ENCODE measurements around the gene SPR.

SPR gene

DNA sequence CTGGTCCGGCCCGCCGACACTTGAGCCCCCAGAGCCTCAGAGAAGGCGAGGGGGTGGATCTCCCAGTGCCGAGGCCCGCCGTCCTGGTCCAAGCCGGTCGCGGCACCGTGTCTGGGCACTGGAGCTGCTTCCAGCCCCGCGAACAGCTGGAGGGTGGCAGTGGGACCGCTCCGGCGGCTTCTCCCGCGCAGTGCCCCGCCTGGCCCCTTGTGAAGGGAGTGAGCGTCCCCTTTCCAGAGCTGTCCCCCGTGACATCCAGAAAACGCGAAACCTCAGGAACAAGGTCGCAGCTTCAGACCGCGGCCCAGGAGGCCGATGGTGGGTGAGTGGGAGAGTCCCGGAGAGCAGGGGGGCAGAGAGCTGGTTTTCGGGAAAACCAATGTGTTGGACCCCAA is 29.5 kb downstream of the SPR start:
- no peak for DNase-seq

DNA sequence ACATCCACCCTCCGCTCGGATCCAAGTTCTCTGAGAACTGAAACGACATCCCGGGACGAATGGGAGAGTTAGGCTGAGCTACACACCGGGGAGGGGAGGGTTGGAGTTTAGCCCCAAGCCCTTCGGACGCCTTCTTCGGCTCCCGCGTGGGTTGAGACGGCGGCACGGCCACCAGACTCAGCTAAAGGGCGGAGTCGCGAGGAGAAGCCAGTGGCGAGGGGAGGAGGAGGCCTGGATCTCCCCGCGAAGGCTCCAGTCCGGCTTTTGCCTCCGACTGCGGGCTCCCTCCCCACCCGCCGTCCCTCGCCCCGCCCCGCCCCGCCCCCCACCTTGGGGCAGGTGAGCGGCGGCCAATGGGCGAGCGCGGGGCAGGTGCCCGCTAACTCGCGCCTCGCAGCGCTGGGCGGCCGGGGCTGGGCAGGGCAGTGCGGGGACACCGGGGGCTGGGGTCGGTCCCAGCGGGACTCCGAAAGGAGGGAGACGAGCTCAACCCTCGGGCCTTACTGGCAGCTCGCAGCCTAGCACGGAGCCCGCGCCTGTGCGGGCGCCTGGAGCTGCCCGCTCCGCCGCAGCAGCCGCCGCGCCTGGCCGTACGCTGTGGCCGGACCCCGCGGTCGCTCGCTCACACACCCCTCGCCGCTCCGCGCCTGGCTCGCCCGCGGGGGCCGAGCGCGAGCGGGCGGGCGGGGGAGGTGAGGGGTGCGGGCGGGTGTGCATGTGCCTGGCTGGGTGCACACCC is 30.1 kb downstream of the SPR start, which contains the start of gene EMX1:
TSS of gene EMX1 (plus strand) at position 382 of the 739 bp plus-strand sequence. CDS start at position 716, 334 bp downstream.
- no peak for DNase-seq

DNA sequence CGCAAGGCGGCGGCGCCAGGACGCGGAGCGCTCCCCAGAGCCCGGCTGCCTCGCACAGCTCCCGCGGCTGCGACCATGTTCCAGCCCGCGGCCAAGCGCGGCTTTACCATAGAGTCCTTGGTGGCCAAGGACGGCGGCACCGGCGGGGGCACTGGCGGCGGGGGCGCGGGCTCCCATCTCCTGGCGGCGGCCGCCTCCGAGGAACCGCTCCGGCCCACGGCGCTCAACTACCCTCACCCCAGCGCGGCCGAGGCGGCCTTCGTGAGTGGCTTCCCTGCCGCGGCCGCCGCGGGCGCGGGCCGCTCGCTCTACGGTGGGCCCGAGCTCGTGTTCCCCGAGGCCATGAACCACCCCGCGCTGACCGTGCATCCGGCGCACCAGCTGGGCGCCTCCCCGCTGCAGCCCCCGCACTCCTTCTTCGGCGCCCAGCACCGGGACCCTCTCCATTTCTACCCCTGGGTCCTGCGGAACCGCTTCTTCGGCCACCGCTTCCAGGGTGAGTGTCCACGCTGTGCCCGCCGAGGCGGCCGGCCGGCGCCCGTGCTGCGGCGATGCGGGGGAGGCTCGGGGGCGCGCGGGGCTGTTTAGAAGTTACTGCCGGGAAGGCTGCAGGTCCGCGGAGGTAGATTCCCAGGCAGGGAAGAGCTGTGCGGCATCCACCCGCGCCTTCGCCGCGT is 30.8 kb downstream of the SPR start:
- DNase-seq, result no peak

DNA sequence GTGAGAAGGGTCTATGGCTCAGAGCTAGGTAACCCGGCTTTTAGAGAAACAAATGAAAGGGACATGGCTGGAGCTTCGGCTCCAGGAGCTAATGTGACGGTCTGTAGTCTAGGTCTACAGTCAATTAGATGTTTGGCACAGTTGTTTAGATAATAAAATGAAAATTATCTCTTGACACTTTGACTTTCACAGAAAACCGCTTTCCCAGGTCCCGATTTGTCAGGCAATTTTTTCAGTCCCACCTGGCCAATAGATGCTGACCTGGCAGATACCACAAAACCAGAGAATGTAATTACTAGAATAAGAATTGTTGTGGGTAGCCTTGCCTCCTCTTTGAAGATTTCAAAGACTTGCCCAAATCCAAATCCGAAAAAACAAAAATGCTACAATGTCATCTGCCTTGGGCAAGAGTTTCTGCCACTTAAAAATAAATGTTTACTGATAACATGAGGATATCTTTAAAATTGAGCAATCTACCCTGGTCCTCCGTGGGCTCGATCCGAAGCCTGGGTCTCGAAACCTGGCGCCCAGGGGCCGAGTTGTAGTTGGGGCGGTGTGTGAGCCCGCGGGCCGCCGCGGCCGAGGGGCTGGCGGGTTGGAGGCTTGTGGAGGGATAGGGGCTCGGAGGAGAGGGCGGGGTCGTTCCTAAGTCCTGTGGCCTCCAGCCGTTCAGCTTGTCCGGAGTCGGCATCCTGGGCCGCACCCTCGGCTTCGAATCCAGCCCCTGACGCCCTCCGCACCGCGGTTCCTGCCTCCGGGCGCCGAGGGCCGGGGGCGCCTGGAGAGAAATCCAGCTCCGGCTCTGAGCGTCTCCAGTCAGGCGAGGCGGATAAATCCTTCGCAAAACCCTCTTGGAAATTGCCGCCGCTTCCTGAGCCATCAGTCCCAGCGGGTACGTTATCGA is 32.5 kb downstream of the SPR start:
- DNase-seq, result no peak

DNA sequence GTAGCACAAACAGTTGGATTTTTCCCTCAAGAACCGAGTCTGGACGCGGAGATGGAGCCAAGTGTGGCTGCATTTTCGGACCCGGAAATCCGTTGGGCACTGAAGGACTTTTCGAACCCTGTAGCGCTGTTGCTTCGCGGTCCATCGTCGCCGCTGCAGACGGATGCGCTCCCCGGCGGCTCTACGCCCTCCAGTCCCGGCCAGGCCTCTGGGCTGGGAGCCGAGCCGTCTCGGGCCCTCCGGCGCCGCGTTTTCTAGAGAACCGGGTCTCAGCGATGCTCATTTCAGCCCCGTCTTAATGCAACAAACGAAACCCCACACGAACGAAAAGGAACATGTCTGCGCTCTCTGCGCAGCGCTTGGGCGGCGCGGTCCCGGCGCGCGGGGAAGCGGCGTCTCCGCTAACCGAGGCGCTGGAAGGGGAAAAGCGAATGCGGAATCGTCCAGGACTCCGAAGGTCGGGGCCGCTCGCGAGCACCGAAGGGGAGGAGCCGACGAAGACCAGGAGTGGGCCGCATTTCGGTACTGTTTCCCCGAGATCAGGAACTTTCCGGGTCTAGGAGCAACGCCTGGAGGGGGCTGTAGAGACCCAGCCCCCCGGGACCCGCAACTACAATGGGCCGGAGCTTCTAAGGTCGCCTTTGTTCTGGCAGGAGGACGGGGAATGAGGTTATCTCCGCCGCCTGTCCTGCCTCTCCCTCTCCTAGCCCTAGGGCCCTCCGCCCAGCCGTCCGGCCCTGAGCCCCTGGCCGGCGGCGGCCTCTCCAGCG is 33.3 kb downstream of the SPR start:
- no peak for DNase-seq

DNA sequence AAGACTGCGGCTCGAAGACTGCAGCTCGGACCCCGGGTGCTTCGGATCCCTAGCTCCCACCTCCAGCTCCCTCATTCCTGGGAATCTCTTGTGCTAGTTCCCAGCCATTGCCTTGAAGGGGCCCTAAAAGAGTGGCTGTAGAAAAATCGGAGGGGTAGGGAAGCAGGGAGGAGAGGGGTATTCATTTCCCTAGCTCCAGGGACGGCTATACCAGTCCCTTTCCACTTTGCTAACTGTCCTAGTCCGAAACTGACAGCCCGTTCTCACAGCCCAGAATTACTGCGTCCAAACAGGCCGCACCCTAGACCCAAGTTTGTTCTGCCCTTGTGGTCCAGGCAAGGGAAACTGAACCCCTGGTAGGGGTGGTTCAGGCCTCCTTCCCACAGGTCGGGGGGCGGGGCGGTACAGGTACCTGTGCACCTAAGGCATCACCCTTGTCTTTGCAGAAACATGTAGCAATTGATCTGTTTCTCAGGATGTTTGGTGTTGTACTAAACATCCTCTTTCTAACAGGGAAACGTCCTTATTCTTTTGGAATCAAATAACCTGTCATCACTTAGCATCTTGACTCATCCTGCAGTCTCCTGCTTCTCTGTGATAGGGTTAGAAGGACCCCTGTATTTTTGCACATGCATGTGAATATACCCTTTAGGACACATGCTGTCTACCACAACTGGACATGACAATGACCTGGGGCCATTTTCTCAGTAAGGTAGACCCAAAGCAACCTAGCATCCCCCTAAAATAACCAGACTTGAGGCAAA is 34.1 kb downstream of the SPR start:
- DNase-seq, result no peak

DNA sequence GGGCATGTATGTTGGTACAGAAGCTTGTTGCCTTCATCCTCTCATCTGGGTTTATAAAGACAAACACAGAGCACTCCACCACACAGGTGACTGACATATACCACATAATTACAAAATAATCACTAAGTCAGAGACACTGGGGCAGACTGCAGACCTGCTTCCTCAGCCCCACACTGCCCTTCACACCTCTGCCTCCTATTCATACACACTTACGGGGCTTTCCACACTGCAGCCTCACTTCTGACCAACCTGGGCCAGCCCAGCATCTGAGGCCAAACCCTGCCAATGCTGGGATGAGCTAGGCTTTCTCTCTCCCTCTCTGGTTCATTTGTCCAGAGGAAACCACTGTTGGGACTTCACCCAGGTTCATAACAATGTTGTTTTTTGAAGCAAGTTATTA is 34.6 kb downstream of the SPR start:
- DNase-seq, result no peak

DNA sequence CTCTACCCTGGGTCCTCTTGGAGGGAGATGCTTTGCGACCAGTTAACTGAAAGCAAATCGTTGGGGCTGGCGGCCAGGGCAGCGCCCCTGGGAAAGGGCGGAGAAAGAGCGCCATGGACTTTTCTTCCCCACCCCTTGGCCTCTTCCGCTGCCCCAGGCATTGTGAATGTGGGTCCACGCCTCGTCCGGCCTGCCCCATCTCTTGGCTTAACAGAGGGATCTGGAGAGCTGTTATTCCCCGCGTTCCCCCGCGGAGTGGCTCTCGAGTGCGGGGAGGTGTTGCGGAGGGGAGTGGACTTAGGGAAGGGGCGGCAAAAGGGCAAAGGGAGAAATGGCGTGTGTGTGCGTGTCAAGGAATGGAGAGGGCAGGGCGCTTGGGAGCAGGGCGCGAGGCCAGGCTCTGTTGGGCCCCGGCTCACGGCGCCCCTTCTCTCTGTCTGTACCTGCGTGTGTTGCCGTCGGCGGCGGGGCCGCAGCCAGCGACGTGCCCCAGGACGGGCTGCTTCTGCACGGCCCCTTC is 36.7 kb downstream of the SPR start:
- no peak for DNase-seq

DNA sequence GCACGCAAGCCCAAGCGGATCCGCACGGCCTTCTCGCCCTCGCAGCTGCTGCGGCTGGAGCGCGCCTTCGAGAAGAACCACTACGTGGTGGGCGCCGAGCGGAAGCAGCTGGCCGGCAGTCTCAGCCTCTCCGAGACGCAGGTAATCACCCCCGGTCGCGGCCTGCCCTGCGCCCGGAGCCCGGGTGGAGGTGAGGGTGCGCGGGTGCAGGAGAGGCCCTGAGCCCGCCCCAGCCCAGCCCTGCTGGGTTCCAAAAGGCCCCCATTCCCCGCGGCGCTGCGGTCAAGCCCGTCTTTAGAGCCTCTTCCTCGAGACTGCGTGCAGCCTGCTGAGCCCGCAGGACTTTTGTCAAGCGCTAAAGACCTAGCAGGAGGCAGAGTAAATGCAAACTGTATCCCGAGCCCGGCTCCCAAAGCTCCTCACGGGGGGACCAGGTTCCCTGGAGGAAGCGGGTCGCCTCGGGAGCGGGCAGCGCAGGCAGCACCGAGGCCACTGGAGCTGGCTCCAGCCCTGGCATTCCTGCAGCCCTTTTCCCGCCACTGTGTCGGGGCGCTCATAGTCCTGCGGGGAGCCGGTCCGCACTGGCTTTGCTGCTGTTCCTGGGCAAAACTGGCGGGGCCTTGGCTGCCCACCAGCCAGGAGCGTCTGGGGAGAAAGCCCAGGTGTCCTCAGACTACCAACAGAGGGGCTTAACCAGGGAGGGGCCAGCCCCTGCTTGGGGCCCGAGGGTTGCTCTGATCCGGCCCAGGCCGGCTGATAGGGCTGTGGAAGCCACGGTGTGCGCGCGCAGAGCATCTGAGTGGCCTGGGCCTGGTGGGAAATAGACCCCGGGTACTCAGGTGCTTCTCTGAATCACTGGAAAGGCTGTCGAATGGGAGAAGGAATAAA is 37.4 kb downstream of the SPR start:
- no peak for DNase-seq

DNA sequence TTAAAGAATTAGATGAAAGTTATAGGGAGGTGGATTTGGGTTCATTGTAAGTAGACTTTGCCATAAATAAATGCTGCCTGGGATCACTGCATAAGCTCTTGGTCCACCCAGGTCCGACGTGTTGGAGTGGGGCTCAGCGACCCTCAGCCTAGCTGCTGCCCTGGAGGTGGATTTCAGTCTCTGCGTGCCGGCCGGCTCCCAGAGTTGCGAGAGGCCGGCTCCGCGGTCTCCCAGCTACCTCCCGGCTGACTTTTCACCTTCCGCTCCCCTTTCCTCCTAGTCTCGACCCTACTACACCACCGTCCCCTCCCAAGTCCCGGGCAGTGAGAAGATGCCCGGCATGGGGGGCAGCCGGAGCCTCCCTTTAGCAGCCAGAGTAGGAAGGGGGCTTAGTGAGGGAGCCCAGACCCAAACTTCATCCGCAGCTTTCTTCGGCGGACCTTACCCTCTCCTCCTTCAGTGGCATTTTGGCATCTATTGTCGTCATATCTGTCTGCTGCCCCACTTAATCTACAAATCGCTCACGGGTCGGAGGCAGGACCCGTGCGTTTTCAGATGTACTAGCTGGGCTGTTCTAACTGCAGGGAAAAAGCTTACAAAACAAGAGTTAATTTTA is 38.2 kb downstream of the SPR start:
- no peak for DNase-seq

DNA sequence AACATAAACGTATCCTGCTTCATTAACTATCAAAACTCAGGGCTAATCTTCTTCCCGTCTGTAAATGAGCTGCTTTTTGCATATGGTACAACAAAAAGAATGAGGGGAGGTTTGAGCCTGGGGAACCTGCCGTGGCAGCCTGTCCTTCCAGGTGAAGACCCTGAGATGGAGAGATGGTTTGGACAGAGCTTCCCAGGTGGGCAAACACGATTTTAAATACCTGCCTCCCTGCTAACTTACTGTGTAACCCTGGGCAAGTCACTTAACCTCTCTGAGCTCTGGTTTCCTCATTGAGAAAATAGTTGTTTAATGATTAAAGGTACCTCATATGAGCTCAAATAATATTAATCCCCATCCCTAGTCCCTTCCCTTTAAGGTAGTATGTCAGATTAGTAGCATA is 39.2 kb downstream of the SPR start:
- no peak for DNase-seq

DNA sequence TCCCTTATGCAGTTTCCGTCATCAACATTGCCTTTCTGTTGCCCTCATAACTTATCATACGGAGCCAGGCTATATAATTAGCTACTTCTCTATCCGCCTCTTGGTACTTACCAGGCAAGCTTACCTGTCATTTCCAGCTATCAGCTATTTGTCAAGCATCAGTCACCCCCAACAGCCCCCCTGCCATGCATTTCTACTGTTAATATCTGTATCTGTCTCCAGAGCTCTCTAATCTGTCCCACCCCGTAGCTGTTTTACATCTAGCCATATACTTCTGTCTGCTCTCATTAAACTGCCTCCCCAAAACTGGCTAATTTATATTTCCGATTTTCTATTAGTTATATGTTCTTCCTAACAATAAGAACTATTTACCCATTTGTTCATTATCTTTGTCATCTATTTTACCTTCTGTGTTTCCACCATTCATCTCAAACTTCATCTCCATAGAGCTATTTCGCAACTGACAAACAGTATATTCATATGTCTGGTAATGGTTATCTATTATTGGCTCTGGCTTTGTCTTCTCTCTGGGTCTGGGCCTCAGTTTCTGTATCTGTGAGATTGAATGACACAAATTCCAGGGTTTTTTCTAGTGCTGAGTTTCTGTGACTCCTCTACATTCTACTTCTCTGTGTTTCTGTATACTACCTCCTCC is 39.7 kb downstream of the SPR start:
- DNase-seq, result no peak

DNA sequence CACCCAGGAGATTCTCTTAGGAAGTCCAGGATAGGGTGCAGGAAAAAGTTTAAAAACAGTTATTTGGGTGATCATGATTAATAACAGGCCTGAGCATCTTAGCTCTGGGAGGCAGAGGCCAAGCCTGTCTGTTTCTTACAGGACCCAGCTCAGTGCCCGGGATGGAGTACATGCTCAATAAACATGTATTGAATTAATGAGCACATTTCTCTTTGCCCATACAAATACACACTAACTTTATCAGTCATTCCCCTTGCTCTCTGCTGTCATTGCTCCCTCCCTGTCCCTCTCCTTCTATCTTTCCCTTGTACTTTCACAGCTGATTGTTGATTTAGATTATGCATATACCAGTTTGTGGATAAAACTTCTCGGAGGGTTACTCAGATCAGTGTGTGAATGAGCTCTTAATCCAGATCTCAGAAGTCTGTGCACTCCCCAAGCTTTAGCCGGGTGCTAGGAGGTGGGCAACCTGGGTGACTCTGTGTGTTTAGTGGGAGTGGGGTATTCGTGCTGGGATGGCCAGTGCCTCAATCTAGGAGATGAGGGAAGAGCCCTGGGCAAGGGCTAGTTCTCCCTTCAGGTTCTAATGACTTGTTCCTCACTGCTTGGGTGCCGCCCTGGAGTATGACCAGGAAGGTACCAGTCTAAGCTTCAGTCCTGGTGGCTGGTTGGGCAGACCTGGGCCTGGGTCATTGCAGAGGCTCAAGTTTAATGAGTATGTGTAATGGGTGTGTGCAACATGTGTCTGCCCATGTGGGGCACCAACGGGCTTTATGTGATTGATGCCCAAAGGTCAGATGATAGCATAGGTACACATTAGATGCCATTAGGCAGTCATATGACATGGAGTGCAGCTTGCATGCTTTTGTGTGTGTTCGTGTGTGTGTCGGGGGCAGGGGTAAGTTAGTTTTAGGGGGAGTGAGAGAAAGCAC is 40.7 kb downstream of the SPR start:
- DNase-seq, result no peak

DNA sequence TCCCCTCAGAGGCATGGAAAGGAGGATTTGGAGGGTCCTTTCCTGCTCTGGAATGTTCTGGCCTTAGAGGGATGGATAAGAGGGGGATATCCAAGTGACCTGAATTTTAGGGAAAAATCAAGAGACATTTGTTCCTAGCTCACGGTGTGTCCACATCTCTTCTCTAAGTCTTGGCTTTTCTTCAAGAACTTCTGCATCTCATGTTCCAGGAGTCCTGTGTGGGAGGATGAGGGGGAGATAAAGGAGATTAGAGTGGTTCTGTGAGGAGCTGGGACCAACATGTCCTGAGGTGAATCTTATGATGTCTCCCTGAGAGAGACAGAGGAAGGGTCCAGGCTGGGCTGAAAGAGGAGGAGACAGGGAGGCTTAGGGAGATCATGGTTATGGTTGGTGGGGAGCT is 41.8 kb downstream of the SPR start:
- no peak for DNase-seq

DNA sequence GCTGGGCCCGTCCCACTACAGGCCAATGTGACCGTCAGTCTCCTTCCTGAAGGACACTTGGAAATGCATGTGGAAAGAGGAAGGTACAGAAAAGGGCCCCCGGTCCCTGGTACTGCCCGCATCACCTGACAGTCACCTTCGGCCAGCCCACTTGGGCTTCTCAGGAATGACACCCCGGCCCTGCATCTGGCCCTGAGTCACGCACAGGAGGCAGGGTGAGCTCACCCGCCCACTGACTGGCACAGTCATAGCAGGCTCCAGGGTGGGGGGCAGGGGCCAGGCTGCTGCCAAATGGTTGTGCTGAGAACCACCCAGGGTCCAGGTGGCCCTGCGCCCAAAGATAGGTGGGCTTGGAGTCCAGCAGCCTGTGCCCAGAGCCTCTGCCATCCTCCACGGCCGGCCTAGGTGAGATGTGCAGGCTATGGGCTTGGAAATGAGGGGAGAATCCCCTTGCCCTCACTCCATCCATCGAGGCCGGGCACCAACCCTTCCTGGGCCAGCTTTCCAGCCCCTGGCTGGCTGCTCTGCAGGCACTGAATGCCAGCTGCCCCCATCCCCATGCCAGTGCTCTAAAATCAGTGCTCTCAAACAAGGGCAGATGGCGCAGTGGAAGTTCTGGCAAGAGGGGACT is 44.2 kb downstream of the SPR start:
- no peak for DNase-seq

DNA sequence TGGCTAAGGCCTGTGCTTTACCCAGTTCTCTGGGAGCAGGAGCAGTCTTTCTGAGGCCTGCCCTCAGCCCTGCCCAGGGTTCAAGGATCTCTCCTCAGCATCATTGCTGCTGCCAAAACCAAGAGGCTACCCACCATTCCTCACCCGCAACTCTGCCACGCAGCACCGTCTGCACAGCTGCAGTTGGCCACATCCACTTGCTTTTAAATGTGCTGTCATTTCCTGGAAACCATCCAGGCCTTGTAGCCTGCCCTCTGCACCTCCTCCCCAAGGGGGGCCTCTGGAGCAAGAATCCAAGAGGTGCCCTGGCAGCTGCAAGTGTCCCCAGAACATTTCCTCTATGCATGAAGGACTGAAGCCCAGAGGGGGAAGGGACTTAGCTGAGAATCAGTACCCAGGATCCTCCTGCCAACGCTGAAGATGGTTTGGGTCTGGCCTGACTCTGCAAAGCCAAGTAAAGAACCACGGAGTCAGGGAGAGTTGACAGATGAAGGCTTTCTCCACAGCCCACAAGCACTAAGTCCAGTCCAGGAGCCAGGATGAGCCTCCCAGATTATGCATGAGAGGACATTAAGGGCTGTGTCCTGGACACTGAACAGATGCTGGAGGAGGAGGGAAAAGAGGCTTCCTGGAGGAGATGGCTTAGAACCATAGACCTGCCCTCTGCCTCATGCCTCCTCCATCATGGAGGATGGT is 45.0 kb downstream of the SPR start:
- DNase-seq, result no peak

DNA sequence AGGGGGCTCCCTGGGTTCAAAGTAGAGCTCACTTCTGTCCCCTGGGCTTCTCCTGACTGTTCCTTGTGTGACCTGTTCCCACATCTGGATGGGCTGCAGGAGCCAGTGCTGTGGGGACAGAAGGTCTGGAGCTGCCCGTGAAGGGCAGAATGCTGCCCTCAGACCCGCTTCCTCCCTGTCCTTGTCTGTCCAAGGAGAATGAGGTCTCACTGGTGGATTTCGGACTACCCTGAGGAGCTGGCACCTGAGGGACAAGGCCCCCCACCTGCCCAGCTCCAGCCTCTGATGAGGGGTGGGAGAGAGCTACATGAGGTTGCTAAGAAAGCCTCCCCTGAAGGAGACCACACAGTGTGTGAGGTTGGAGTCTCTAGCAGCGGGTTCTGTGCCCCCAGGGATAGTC is 45.6 kb downstream of the SPR start:
- DNase-seq, result no peak
